ENCODE results near the gene NCMAP.

The NCMAP gene

GRCh38 chr1:24513706-24514105 lies 42.2 kb upstream of the NCMAP start:
- TF ChIP-seq FOXP2 (optimal IDR thresholded peaks at IDR 0.05; ENCODE audit: borderline replicate concordance, extremely low read depth, extremely low read length, insufficient read depth) = no peak
- no peak for TF ChIP-seq TAF1 (IDR thresholded peaks at IDR 0.05; ENCODE audit: borderline replicate concordance, insufficient read depth, low read length)
- TF ChIP-seq REST (IDR thresholded peaks at IDR 0.05; ENCODE audit: insufficient read depth in 1 of 2, low read depth in 2 of 2, low read length in 2 of 2) = no peak
- no peak for TF ChIP-seq POLR2AphosphoS5 (IDR thresholded peaks at IDR 0.05; ENCODE audit: low read depth, low read length)
- TF ChIP-seq SIN3A (IDR thresholded peaks at IDR 0.05; ENCODE audit: borderline replicate concordance, insufficient read depth, low read length) = no peak

- TF ChIP-seq REST (IDR thresholded peaks at IDR 0.05; ENCODE audit: insufficient read depth in 1 of 2, low read depth in 2 of 2, low read length in 2 of 2) (no peak), FOXP2 (optimal IDR thresholded peaks at IDR 0.05; ENCODE audit: borderline replicate concordance, extremely low read depth, extremely low read length, insufficient read depth) (no peak), POLR2AphosphoS5 (IDR thresholded peaks at IDR 0.05; ENCODE audit: low read depth, low read length) (no peak), SIN3A (IDR thresholded peaks at IDR 0.05; ENCODE audit: borderline replicate concordance, insufficient read depth, low read length) (no peak), TAF1 (IDR thresholded peaks at IDR 0.05; ENCODE audit: borderline replicate concordance, insufficient read depth, low read length) (no peak)
Measured at GRCh38 chr1:24514946-24515345, 40.9 kb upstream of the NCMAP start.

GRCh38 chr1:24516506-24516905 lies 39.4 kb upstream of the NCMAP start:
- TF ChIP-seq SIN3A (IDR thresholded peaks at IDR 0.05; ENCODE audit: borderline replicate concordance, insufficient read depth, low read length) (no peak), FOXP2 (optimal IDR thresholded peaks at IDR 0.05; ENCODE audit: borderline replicate concordance, extremely low read depth, extremely low read length, insufficient read depth) (no peak), TAF1 (IDR thresholded peaks at IDR 0.05; ENCODE audit: borderline replicate concordance, insufficient read depth, low read length) (no peak), REST (IDR thresholded peaks at IDR 0.05; ENCODE audit: insufficient read depth in 1 of 2, low read depth in 2 of 2, low read length in 2 of 2) (no peak), POLR2AphosphoS5 (IDR thresholded peaks at IDR 0.05; ENCODE audit: low read depth, low read length) (no peak)

- no peak for TF ChIP-seq POLR2AphosphoS5 (IDR thresholded peaks at IDR 0.05; ENCODE audit: low read depth, low read length)
- TF ChIP-seq TAF1 (IDR thresholded peaks at IDR 0.05; ENCODE audit: borderline replicate concordance, insufficient read depth, low read length) = no peak
- no peak for TF ChIP-seq SIN3A (IDR thresholded peaks at IDR 0.05; ENCODE audit: borderline replicate concordance, insufficient read depth, low read length)
- TF ChIP-seq FOXP2 (optimal IDR thresholded peaks at IDR 0.05; ENCODE audit: borderline replicate concordance, extremely low read depth, extremely low read length, insufficient read depth) = no peak
- TF ChIP-seq REST (IDR thresholded peaks at IDR 0.05; ENCODE audit: insufficient read depth in 1 of 2, low read depth in 2 of 2, low read length in 2 of 2) = no peak
Measured at GRCh38 chr1:24517898-24518297, 38.0 kb upstream of the NCMAP start.

- TF ChIP-seq POLR2AphosphoS5 (IDR thresholded peaks at IDR 0.05; ENCODE audit: low read depth, low read length) (no peak), FOXP2 (optimal IDR thresholded peaks at IDR 0.05; ENCODE audit: borderline replicate concordance, extremely low read depth, extremely low read length, insufficient read depth) (no peak), SIN3A (IDR thresholded peaks at IDR 0.05; ENCODE audit: borderline replicate concordance, insufficient read depth, low read length) (no peak), TAF1 (IDR thresholded peaks at IDR 0.05; ENCODE audit: borderline replicate concordance, insufficient read depth, low read length) (no peak), REST (IDR thresholded peaks at IDR 0.05; ENCODE audit: insufficient read depth in 1 of 2, low read depth in 2 of 2, low read length in 2 of 2) (no peak)
Measured at GRCh38 chr1:24525606-24526005, 30.3 kb upstream of the NCMAP start.

All from PFSK-1 (cell line).